Measurements from ENCODE around the gene MACROD1.

DNA sequence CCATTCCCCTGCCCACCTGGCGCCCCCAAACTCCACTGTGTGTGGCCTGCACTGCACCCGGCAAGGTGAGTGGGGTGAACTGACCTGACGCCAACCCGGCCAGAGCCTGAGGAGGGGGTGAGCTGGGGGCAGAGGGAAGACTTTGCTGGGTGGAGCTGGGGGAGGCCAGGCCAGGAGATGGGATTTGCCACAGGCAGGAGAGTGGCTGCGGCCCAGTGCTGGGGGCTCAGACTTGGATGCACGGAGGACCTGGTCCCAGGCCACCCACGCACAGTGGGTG, 148.0 kb downstream of the MACROD1 start:
- TF ChIP-seq, protein P1, sequence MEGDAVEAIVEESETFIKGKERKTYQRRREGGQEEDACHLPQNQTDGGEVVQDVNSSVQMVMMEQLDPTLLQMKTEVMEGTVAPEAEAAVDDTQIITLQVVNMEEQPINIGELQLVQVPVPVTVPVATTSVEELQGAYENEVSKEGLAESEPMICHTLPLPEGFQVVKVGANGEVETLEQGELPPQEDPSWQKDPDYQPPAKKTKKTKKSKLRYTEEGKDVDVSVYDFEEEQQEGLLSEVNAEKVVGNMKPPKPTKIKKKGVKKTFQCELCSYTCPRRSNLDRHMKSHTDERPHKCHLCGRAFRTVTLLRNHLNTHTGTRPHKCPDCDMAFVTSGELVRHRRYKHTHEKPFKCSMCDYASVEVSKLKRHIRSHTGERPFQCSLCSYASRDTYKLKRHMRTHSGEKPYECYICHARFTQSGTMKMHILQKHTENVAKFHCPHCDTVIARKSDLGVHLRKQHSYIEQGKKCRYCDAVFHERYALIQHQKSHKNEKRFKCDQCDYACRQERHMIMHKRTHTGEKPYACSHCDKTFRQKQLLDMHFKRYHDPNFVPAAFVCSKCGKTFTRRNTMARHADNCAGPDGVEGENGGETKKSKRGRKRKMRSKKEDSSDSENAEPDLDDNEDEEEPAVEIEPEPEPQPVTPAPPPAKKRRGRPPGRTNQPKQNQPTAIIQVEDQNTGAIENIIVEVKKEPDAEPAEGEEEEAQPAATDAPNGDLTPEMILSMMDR (IDR thresholded peaks at IDR 0.05), result no peak
- TF ChIP-seq POLR2A (IDR thresholded peaks at IDR 0.05), result no peak

Data from adrenal gland (tissue), 5 donors.